Mesothelial cell of epicardium (in vitro differentiated cells): ENCODE results near the gene ASIC2. TPM values are rescaled to one million over a fixed set of nuclear protein-coding genes. Genes with fewer than 3 reads are reported as not detected.

ENCODE experiments used
- DNase-seq, 2 experiments: peaks; one replicate each; pipeline ENCODE4 v3.0.0; 2021; ENCODE audit warnings: low spot score in 2 of 2; ENCODE audit not compliant: unreplicated experiment in 2 of 2
- H3K27ac Mint-ChIP-seq: 2 replicates; pipeline ENCODE4 v1.8.0; 2021; ENCODE audit warnings: mixed read lengths
- H3K27me3 Mint-ChIP-seq: 2 replicates; pipeline ENCODE4 v1.8.0; 2021; ENCODE audit warnings: low read depth, mixed read lengths
- H3K36me3 Mint-ChIP-seq: 2 replicates; pipeline ENCODE4 v1.8.0; 2021; ENCODE audit warnings: mixed read lengths
- H3K4me1 Mint-ChIP-seq: 2 replicates; pipeline ENCODE4 v1.8.0; 2021; ENCODE audit warnings: mixed read lengths
- H3K4me3 Mint-ChIP-seq: 2 replicates; pipeline ENCODE4 v1.8.0; 2021; ENCODE audit warnings: mild to moderate bottlenecking, moderate library complexity, mixed read lengths
- H3K9me3 Mint-ChIP-seq: 2 replicates; pipeline ENCODE4 v1.8.0; 2021; ENCODE audit warnings: mixed read lengths
- total RNA-seq: library from RNA; stranded (reverse); gene quantifications from 3 replicates; pipeline ENCODE4 v1.2.1, GENCODE V29; 2021
- TF ChIP-seq, protein P1 (sequence below): fragments of 200-600 bp; sonication (generic); IDR thresholded peaks from one replicate; pipeline ENCODE4 v1.5.0; 2021; ENCODE audit warnings: antibody characterized with exemption; ENCODE audit not compliant: unreplicated experiment

ASIC2 gene
- total RNA-seq, 1 donor from 2014 or later, result 3.4 TPM

DNA sequence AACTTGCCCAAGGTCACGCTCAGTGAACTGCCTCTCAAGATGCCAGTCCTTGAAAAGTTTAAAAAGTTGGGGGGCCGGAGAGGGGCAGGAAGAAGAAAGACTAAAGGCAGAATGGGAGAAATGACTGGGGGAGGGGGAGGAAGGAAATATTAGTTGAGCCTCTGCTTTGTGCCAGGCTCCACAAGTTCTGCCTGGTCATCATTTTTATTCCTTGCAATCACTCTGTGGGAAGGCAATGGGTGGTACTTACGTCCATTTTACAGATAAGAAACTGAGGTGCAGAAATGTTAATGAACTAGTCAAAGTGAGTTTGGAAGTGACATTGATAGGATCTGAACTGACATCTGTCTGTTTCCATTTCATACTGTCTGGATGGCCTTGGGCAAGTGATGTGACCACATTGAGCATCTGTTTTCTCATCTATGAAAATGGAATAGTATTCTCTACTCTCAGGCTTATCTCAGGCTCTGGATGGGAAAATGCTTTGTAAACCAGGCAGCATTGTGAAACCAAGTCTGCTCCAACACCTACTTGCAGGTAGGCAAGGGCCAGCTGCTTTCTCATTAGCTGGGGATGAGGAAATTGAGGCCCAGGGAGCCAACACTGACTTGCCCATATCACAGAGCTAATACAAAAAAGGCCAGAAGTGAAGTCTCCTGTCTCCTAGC lies 19.2 kb downstream of the ASIC2 start:
- TF ChIP-seq, protein P1, sequence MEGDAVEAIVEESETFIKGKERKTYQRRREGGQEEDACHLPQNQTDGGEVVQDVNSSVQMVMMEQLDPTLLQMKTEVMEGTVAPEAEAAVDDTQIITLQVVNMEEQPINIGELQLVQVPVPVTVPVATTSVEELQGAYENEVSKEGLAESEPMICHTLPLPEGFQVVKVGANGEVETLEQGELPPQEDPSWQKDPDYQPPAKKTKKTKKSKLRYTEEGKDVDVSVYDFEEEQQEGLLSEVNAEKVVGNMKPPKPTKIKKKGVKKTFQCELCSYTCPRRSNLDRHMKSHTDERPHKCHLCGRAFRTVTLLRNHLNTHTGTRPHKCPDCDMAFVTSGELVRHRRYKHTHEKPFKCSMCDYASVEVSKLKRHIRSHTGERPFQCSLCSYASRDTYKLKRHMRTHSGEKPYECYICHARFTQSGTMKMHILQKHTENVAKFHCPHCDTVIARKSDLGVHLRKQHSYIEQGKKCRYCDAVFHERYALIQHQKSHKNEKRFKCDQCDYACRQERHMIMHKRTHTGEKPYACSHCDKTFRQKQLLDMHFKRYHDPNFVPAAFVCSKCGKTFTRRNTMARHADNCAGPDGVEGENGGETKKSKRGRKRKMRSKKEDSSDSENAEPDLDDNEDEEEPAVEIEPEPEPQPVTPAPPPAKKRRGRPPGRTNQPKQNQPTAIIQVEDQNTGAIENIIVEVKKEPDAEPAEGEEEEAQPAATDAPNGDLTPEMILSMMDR, result no peak
- Mint-ChIP-seq H3K4me1 (peaks cover 34% of the 10 kb centered on the region), H3K9me3 (no peaks in the 10 kb centered on the region), H3K27ac (no peak overlapping the region), H3K4me3 (no peak overlapping the region), H3K36me3 (no peaks in the 10 kb centered on the region), H3K27me3 (no peaks in the 10 kb centered on the region)
- DNase-seq, result no peak

DNA sequence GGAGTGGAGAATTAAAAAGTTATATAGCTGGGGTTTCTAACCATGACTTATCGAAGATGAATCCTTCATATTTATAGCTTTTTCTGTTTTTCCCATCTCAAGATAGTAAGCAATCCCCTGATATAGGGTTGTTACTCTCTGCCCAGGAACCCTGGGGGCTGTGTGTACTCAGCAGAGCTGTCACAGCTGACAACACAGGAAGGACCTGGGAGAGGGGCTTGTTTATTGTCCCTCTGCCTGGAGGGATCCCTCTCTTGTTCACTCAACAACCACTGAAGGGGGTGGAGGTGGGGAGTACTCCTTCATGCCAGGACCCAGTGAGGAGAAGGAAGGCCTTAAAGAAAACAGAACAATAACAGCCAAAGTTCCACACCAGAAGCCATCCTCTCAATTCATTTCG lies 19.8 kb downstream of the ASIC2 start:
- TF ChIP-seq, protein P1, result no peak
- Mint-ChIP-seq H3K4me3 (no peak overlapping the region), H3K27ac (no peak overlapping the region), H3K4me1 (peaks cover 28% of the 10 kb centered on the region), H3K9me3 (no peaks in the 10 kb centered on the region), H3K36me3 (no peaks in the 10 kb centered on the region), H3K27me3 (no peaks in the 10 kb centered on the region)
- DNase-seq, result no peak

DNA sequence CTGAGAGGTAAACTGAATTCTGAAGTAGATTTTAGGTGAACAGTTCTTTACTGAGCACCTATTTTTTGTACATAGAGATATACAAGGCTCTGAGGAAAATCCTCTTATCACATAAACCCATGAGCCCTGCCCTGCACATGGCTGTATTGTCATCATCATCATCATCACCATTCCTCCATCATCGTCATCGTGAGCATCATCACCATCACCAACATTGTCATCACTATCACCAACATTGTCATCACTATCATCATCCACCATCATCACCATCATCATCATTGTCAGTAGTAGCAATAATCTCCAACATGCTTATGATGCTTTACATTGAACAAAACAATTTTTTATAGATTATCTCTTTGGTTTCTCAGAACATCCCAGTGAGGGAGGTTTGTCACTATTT lies 20.7 kb downstream of the ASIC2 start:
- no peaks in the 10 kb centered on the region for H3K9me3 Mint-ChIP-seq
- H3K4me3 Mint-ChIP-seq, result no peak overlapping the region
- no peaks in the 10 kb centered on the region for H3K36me3 Mint-ChIP-seq
- TF ChIP-seq, protein P1, result no peak
- H3K4me1 Mint-ChIP-seq, result peaks cover 27% of the 10 kb centered on the region
- DNase-seq, result no peak
- no peak overlapping the region for H3K27ac Mint-ChIP-seq
- H3K27me3 Mint-ChIP-seq, result no peaks in the 10 kb centered on the region

DNA sequence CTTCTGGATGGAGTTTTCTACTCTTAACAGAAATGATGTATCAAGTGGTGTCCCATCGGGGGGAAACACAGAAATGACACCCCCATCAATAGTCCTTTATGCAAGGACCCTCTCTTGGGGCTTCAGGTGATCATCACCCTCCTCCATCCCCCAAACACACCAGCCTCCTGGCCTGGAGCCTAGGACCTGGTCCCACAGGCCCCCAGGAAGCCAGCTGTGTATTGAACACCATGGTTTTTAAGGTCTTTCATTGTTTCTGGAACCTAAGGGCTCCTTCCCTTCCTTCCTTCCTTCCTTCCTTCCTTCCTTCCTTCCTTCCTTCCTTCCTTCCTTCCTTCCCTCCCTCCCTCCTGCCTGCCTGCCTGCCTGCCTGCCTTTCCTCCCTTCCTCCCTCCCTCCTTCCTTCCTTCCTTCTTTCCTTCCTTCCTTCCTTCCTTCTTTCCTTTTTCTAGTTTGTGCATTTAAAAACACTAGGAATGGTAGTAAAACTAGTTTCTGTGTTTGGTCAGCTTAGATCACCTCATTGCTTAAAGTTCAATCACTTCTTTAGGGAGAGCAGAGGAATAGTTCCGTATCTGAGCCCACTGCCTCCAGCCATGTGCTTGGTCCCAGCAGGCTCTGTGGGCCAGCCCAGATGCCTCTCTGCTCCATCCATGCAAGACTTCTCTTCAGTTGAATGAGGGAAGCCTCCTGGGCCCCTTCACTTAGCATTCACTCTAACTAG lies 23.6 kb downstream of the ASIC2 start:
- H3K27ac Mint-ChIP-seq, result no peak overlapping the region
- H3K4me3 Mint-ChIP-seq, result no peak overlapping the region
- no peak for DNase-seq
- H3K36me3 Mint-ChIP-seq, result no peaks in the 10 kb centered on the region
- no peaks in the 10 kb centered on the region for H3K27me3 Mint-ChIP-seq
- H3K9me3 Mint-ChIP-seq, result no peaks in the 10 kb centered on the region
- TF ChIP-seq, protein P1, result no peak
- peaks cover 25% of the 10 kb centered on the region for H3K4me1 Mint-ChIP-seq

DNA sequence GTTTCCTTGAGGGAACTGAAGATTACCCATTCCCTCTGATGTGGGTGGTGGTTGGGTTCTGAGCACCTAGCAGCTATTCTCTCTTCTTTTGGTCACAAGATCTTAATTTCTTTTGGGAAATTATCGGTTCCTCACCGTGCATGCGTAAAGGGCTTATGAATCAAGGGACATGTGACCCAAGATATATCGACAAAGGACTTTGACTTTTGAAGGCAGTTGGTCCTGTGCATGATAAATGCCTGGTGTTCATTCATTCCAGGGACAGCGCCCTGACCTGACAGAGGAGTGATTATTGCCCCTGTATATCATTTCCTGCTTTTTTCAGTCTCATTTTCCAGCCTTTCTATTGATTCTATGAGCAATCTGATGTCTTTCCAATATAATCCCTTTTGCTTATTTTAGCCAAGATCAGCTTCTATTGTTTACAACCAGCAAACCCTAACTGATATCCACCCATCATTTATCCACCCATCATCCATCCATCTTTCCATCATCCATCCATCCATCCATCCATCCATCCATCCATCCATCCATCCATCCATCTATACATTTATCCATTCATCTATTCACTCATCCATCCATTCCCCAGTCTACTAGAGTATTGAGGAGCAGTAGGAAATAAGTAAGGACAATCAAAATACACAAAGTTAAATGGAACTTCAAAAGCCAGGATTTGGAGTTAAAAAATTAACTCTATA lies 25.1 kb downstream of the ASIC2 start:
- no peaks in the 10 kb centered on the region for H3K9me3 Mint-ChIP-seq
- H3K27ac Mint-ChIP-seq, result no peak overlapping the region
- H3K4me1 Mint-ChIP-seq, result peaks cover 25% of the 10 kb centered on the region
- DNase-seq, result no peak
- H3K27me3 Mint-ChIP-seq, result no peaks in the 10 kb centered on the region
- TF ChIP-seq, protein P1, result no peak
- no peak overlapping the region for H3K4me3 Mint-ChIP-seq
- H3K36me3 Mint-ChIP-seq, result no peaks in the 10 kb centered on the region
